ENCODE data around the gene CDC27.
A peak's percentile ranks its signal among the peaks of the same experiment; 100 is the strongest.
"Not testable (repeated sequence)": the region's sequence is repeated elsewhere in the genome, so short reads cannot be mapped to it uniquely, and the experiment has no call there.

CDC27 gene

GRCh38 chr17:47193931-47194511 is 4.9 kb upstream of the CDC27 start:
- Histone ChIP-seq H3K4me1 (peaks cover 13 to 41% (median 26%) of the 10 kb centered on the region in 10 experiments), H3K36me3 (no peaks in the 10 kb centered on the region), H4K20me1 (peaks cover 0 to 21% (median 0%) of the 10 kb centered on the region in 11 experiments; a peak in 7 of 22 replicates), H3K27me3 (peaks cover 0 to 82% (median 21%) of the 10 kb centered on the region in 11 experiments; a peak in 10 of 22 replicates), H3K27ac (no peak overlapping the region), H3K4me3 (no peak overlapping the region), H3K4me2 (peak overlapping the region in 7 of 11 experiments; percentile 42 to 76 (median 72); a peak in 14 of 22 replicates), H3K9ac (no peak overlapping the region), H3K9me3 (replicated peaks in 1 of 11) (peaks cover 0 to 42% (median 18%) of the 10 kb centered on the region in 11 experiments; a peak in 16 of 22 replicates)
- no peak for TF ChIP-seq Cebpa-rat (IDR thresholded peaks at IDR 0.05)

- Histone ChIP-seq H4K20me1 (peaks cover 6 to 27% (median 8%) of the 10 kb centered on the region in 11 experiments; a peak in 15 of 22 replicates), H3K9ac (no peak overlapping the region), H3K36me3 (no peaks in the 10 kb centered on the region), H3K9me3 (replicated peaks in 1 of 11) (peaks cover 0 to 42% (median 18%) of the 10 kb centered on the region in 11 experiments; a peak in 16 of 22 replicates), H3K4me2 (peak overlapping the region; percentile 42 to 81 (median 72)), H3K27me3 (peaks cover 0 to 70% (median 21%) of the 10 kb centered on the region in 11 experiments; a peak in 10 of 22 replicates), H3K4me3 (no peak overlapping the region; a peak in 1 of 20 replicates), H3K4me1 (peaks cover 13 to 46% (median 31%) of the 10 kb centered on the region in 10 experiments), H3K27ac (no peak overlapping the region)
- no peak for TF ChIP-seq Cebpa-rat (IDR thresholded peaks at IDR 0.05)
These were observed 3.5 kb upstream of the CDC27 start for GRCh38 chr17:47192554-47192953.

- Histone ChIP-seq H3K4me1 (peaks cover 21 to 56% (median 46%) of the 10 kb centered on the region in 10 experiments), H3K27me3 (peaks cover 0 to 52% (median 20%) of the 10 kb centered on the region in 11 experiments; a peak in 9 of 22 replicates), H3K9me3 (replicated peaks in 1 of 11) (peaks cover 0 to 38% (median 15%) of the 10 kb centered on the region in 11 experiments; a peak in 15 of 22 replicates), H4K20me1 (peaks cover 22 to 44% (median 25%) of the 10 kb centered on the region in 11 experiments), H3K9ac (no peak overlapping the region), H3K4me2 (0 out of 22 replicates have a peak overlapping the region, but pooled peaks of 1 of the 11 experiments have one; percentile 59), H3K27ac (no peak overlapping the region), H3K36me3 (peaks cover 0 to 16% (median 8%) of the 10 kb centered on the region in 11 experiments; a peak in 11 of 22 replicates), H3K4me3 (no peak overlapping the region)
- TF ChIP-seq Cebpa-rat (IDR thresholded peaks at IDR 0.05): no peak
These were observed 1.7 kb upstream of the CDC27 start for GRCh38 chr17:47190770-47191169.

- Histone ChIP-seq H4K20me1 (peaks cover 27 to 49% (median 30%) of the 10 kb centered on the region in 11 experiments), H3K4me1 (peaks cover 21 to 56% (median 48%) of the 10 kb centered on the region in 10 experiments), H3K9me3 (replicated peaks in 1 of 11) (peaks cover 0 to 32% (median 12%) of the 10 kb centered on the region in 11 experiments; a peak in 14 of 22 replicates), H3K27ac (no peak overlapping the region), H3K36me3 (peaks cover 0 to 21% (median 13%) of the 10 kb centered on the region in 11 experiments; a peak in 11 of 22 replicates), H3K4me3 (no peak overlapping the region), H3K4me2 (peak overlapping the region in 7 of 11 experiments; percentile 59 to 78 (median 72); a peak in 11 of 22 replicates), H3K27me3 (peaks cover 0 to 47% (median 15%) of the 10 kb centered on the region in 11 experiments; a peak in 9 of 22 replicates), H3K9ac (no peak overlapping the region)
- no peak for TF ChIP-seq Cebpa-rat (IDR thresholded peaks at IDR 0.05)
These were observed 1.1 kb upstream of the CDC27 start for GRCh38 chr17:47190243-47190642.

- Histone ChIP-seq H3K27me3 (peaks cover 0 to 42% (median 14%) of the 10 kb centered on the region in 11 experiments; a peak in 9 of 22 replicates), H3K4me3 (peak overlapping the region; percentile 32 to 83 (median 76); a peak in 17 of 20 replicates), H3K27ac (no peak overlapping the region), H3K4me1 (peaks cover 22 to 55% (median 44%) of the 10 kb centered on the region in 10 experiments), H3K4me2 (peak overlapping the region; percentile 59 to 83 (median 76)), H3K9ac (peak overlapping the region; percentile 7 to 99 (median 64); a peak in 14 of 22 replicates), H3K36me3 (peaks cover 0 to 26% (median 14%) of the 10 kb centered on the region in 11 experiments; a peak in 11 of 22 replicates), H4K20me1 (peaks cover 31 to 53% (median 35%) of the 10 kb centered on the region in 11 experiments), H3K9me3 (replicated peaks in 1 of 11) (peaks cover 0 to 28% (median 12%) of the 10 kb centered on the region in 11 experiments; a peak in 14 of 22 replicates)
- no peak for TF ChIP-seq Cebpa-rat (IDR thresholded peaks at IDR 0.05)
These were observed 690 bp upstream of the CDC27 start for GRCh38 chr17:47189732-47190237.

GRCh38 chr17:47188271-47188875 is 722 bp downstream of the CDC27 start:
- peak overlapping the region; percentile 89 to 99 (median 95) for H3K9ac ChIP-seq
- peak overlapping the region; percentile 88 to 98 (median 93) for H3K27ac ChIP-seq
- peaks cover 0 to 20% (median 12%) of the 10 kb centered on the region in 11 experiments; a peak in 14 of 22 replicates for H3K9me3 ChIP-seq (replicated peaks in 1 of 11)
- TF ChIP-seq Cebpa-rat (IDR thresholded peaks at IDR 0.05): no peak
- peak overlapping the region; percentile 71 to 85 (median 79) for H3K4me3 ChIP-seq
- H3K36me3 ChIP-seq: peaks cover 3 to 38% (median 15%) of the 10 kb centered on the region in 11 experiments; a peak in 13 of 22 replicates
- peaks cover 20 to 53% (median 37%) of the 10 kb centered on the region in 10 experiments for H3K4me1 ChIP-seq
- peaks cover 0 to 28% (median 2%) of the 10 kb centered on the region in 11 experiments; a peak in 9 of 22 replicates for H3K27me3 ChIP-seq
- H3K4me2 ChIP-seq: peak overlapping the region; percentile 88 to 96 (median 93)
- H4K20me1 ChIP-seq: peaks cover 45 to 60% (median 49%) of the 10 kb centered on the region in 11 experiments

- H3K36me3 ChIP-seq: peaks cover 23 to 65% (median 36%) of the 10 kb centered on the region in 11 experiments
- no peak for TF ChIP-seq Cebpa-rat (IDR thresholded peaks at IDR 0.05)
- peaks cover 63 to 88% (median 84%) of the 10 kb centered on the region in 11 experiments for H4K20me1 ChIP-seq
- H3K9me3 ChIP-seq (replicated peaks in 1 of 11): no peaks in the 10 kb centered on the region
- H3K9ac ChIP-seq: no peak overlapping the region
- no peak overlapping the region; a peak in 1 of 22 replicates for H3K4me2 ChIP-seq
- H3K27me3 ChIP-seq: no peaks in the 10 kb centered on the region
- no peak overlapping the region for H3K27ac ChIP-seq
- H3K4me1 ChIP-seq: peaks cover 9 to 48% (median 33%) of the 10 kb centered on the region in 10 experiments; a peak in 18 of 20 replicates
- H3K4me3 ChIP-seq: no peak overlapping the region
These were observed 4.4 kb downstream of the CDC27 start for GRCh38 chr17:47184681-47185080.

GRCh38 chr17:47180988-47181387 is 8.1 kb downstream of the CDC27 start:
- H3K9me3 ChIP-seq (replicated peaks in 1 of 11); H3K9ac ChIP-seq; H3K4me3 ChIP-seq; H3K27me3 ChIP-seq; H3K4me2 ChIP-seq; H3K27ac ChIP-seq: not testable (repeated sequence)
- Histone ChIP-seq H4K20me1 (peaks cover 68 to 100% (median 98%) of the 10 kb centered on the region in 11 experiments), H3K36me3 (peaks cover 56 to 88% (median 65%) of the 10 kb centered on the region in 11 experiments), H3K4me1 (peaks cover 4 to 31% (median 14%) of the 10 kb centered on the region in 10 experiments; a peak in 14 of 20 replicates)

All from BLaER1 treated with 17β-estradiol and CSF1 and Interleukin-3, amounts not matched to agents 10 nM and 100 nM (cell line).